EL (cell line): ENCODE data around the gene AGRN.
"Not testable (repeated sequence)": the region's sequence is repeated elsewhere in the genome, so short reads cannot be mapped to it uniquely, and the experiment has no call there.

Experiments
- DNase-seq: peaks from one replicate; pipeline ENCODE4 v3.0.0-alpha.2; 2016

Gene AGRN

GRCh38 chr1:1020000-1020404, at the start of gene AGRN:
AGRN (plus strand) TSS chr1:1020120; CDS start chr1:1020173, 53 bp downstream.
- DNase-seq: no peak

GRCh38 chr1:970242-970972, 49.5 kb upstream of the AGRN start:
- DNase-seq: no peak

GRCh38 chr1:970973-971730, 48.8 kb upstream of the AGRN start:
- DNase-seq: no peak

- DNase-seq: no peak
Observed at GRCh38 chr1:971751-972506, 48.0 kb upstream of the AGRN start.

- no peak for DNase-seq
Observed at GRCh38 chr1:972726-973458, 47.0 kb upstream of the AGRN start.

GRCh38 chr1:973459-974292, 46.2 kb upstream of the AGRN start:
- DNase-seq: no peak

GRCh38 chr1:974293-974640, 45.7 kb upstream of the AGRN start:
- no peak for DNase-seq

GRCh38 chr1:974687-975328, 45.1 kb upstream of the AGRN start:
- no peak for DNase-seq

- DNase-seq: no peak
Observed at GRCh38 chr1:975365-975764, 44.6 kb upstream of the AGRN start.

- DNase-seq: peak; percentile 78
Observed at GRCh38 chr1:975896-976683, 43.8 kb upstream of the AGRN start.

GRCh38 chr1:976791-977190, 43.1 kb upstream of the AGRN start:
- not testable (repeated sequence) for DNase-seq

- DNase-seq: no peak
Observed at GRCh38 chr1:978069-978834, 41.7 kb upstream of the AGRN start.

GRCh38 chr1:978835-979743, 40.8 kb upstream of the AGRN start:
- no peak for DNase-seq

- DNase-seq: no peak
Observed at GRCh38 chr1:979744-980072, 40.2 kb upstream of the AGRN start.

- no peak for DNase-seq
Observed at GRCh38 chr1:980137-980571, 39.8 kb upstream of the AGRN start.

- DNase-seq: no peak
Observed at GRCh38 chr1:980602-981395, 39.1 kb upstream of the AGRN start.

- DNase-seq: no peak
Observed at GRCh38 chr1:981491-981954, 38.4 kb upstream of the AGRN start.
